ENCODE measurements around the gene SPATA20. TPM values are rescaled to one million over a fixed set of nuclear protein-coding genes. Genes with fewer than 3 reads are reported as not detected.

Gene SPATA20
- total and polyA plus RNA-seq, 2 donors (not counting 3 experiments of a cell fraction or from before 2014, with no cell fraction given), result 42.3 to 51.5 TPM

DNA sequence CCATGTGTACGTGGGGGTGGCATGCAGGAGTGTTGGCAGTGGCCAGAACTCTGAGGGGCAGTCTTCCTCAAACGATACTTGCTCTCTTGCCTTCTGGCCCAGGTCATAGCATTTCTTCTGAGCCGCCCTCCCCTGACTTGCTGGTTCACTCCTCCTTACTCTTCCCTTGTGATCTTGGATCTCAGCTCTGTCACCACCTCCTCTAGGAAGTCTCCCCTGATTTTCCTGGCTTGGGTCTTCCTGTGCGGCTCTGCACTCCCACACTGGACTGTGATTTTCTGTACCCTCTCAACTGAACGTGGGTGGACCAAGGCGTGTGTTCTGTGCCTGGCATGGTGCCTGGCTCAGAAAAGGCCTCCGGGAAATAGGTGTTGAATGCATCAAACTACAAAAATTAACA is 11.6 kb upstream of the SPATA20 start:
- H3K4me3 ChIP-seq (replicated peaks in 1 of 3; ENCODE audit: insufficient read depth in 1 of 3, low read depth in 1 of 3, low read length in 3 of 3), result no peak overlapping the region
- no peaks in the 10 kb centered on the region for H4K20me1 ChIP-seq (replicated peaks; ENCODE audit: control insufficient read depth, extremely low read depth, insufficient read depth, low read length)
- no peaks in the 10 kb centered on the region for H3K9me3 ChIP-seq (replicated peaks; ENCODE audit: control insufficient read depth, insufficient read depth, low read length)
- no TSS peak for BruUV-seq (replicated peaks)
- TF ChIP-seq GATA2 (IDR thresholded peaks at IDR 0.05; ENCODE audit: insufficient read depth, insufficient read length, low read depth, low read length) (no peak), POLR2A (IDR thresholded peaks at IDR 0.05; ENCODE audit: low read depth, low read length) (no peak), JUN (IDR thresholded peaks at IDR 0.05; ENCODE audit: borderline replicate concordance, insufficient read depth, insufficient read length, low read depth) (no peak), MYC (IDR thresholded peaks at IDR 0.05; ENCODE audit: low read depth, low read length) (no peak), FOS (IDR thresholded peaks at IDR 0.05; ENCODE audit: borderline replicate concordance, insufficient read depth, low read length) (no peak), POLR2AphosphoS5 (IDR thresholded peaks at IDR 0.05; ENCODE audit: insufficient read depth, low read depth, low read length) (no peak), EZH2 (IDR thresholded peaks at IDR 0.05; ENCODE audit: borderline replicate concordance, low read depth, low read length, severe bottlenecking) (no peak)
- TF ChIP-seq, protein P1, sequence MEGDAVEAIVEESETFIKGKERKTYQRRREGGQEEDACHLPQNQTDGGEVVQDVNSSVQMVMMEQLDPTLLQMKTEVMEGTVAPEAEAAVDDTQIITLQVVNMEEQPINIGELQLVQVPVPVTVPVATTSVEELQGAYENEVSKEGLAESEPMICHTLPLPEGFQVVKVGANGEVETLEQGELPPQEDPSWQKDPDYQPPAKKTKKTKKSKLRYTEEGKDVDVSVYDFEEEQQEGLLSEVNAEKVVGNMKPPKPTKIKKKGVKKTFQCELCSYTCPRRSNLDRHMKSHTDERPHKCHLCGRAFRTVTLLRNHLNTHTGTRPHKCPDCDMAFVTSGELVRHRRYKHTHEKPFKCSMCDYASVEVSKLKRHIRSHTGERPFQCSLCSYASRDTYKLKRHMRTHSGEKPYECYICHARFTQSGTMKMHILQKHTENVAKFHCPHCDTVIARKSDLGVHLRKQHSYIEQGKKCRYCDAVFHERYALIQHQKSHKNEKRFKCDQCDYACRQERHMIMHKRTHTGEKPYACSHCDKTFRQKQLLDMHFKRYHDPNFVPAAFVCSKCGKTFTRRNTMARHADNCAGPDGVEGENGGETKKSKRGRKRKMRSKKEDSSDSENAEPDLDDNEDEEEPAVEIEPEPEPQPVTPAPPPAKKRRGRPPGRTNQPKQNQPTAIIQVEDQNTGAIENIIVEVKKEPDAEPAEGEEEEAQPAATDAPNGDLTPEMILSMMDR (IDR thresholded peaks at IDR 0.05; ENCODE audit: extremely low read depth in 1 of 2, insufficient read depth in 1 of 2, low read depth in 1 of 2, low read length in 2 of 2), result no peak
- TF ChIP-seq, protein P2, sequence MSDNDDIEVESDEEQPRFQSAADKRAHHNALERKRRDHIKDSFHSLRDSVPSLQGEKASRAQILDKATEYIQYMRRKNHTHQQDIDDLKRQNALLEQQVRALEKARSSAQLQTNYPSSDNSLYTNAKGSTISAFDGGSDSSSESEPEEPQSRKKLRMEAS (IDR thresholded peaks at IDR 0.05; ENCODE audit: insufficient read depth, insufficient read length), result no peak
- no peaks in the 10 kb centered on the region for H3K9me1 ChIP-seq (replicated peaks; ENCODE audit: control insufficient read depth, extremely low read depth, insufficient read depth, low read length)
- FAIRE-seq (no peak), DNase-seq (ENCODE audit: low read depth, low spot score) (no peak)
- no peaks in the 10 kb centered on the region for H3K4me1 ChIP-seq (ENCODE audit: control insufficient read depth, extremely low read depth, insufficient read depth, low read length)
- CTCF ChIA-PET, result interaction anchor here (0.6 to 1.9 kb wide), 4 partner anchors 11 to 88 kb away, joined by 3 to 5 read pairs (median 4); no protein-coding TSS in a partner anchor
- H3K36me3 ChIP-seq (ENCODE audit: control insufficient read depth in 2 of 2, extremely low read depth in 1 of 2, insufficient read depth in 2 of 2, low read length in 2 of 2), result no peaks in the 10 kb centered on the region
- H3K27me3 ChIP-seq (ENCODE audit: control insufficient read depth in 2 of 2, insufficient read depth in 2 of 2, low read length in 2 of 2), result peaks cover 13 to 24% of the 10 kb centered on the region in 2 experiments
- no peak overlapping the region for H2AFZ ChIP-seq (ENCODE audit: low read depth, low read length)
- POLR2A ChIA-PET, result no interaction called here
- dilution Hi-C loops (cut with MboI; ENCODE audit: extremely low pct_ligation_motif_present, low sequenced_read_pairs) (no loop called here), intact Hi-C loops (cut with micrococcal nuclease) (no loop called here)
- H3K4me2 ChIP-seq (ENCODE audit: insufficient read depth, low read length), result no peak overlapping the region
- no peak overlapping the region for H3K9ac ChIP-seq (replicated peaks; ENCODE audit: extremely low read depth, insufficient read depth, low read length)
- no peak overlapping the region for H3K27ac ChIP-seq (ENCODE audit: insufficient read depth, low read depth, low read length)
- no peaks in the 10 kb centered on the region for H3K79me2 ChIP-seq (ENCODE audit: control insufficient read depth, insufficient read depth, low read length)

Measured in endothelial cell of umbilical vein (primary cell).